Stimulated activated naive CD8-positive, alpha-beta T cell treated with anti-CD3 and anti-CD28 coated beads, Interleukin-15, Interleukin-2, amounts not matched to agents 100 ng/mL and 50 ng/mL, for 24 hours (primary cell): ENCODE results near the gene CABLES2.
A peak's percentile ranks its signal among the peaks of the same experiment; 100 is the strongest.

Source experiments
- H3K27ac Mint-ChIP-seq: one replicate; pipeline ENCODE4 v1.8.0; 2021; ENCODE audit warnings: mild to moderate bottlenecking, mixed read lengths
- H3K27me3 Mint-ChIP-seq: one replicate; pipeline ENCODE4 v1.8.0; 2021; ENCODE audit warnings: mixed read lengths
- H3K36me3 Mint-ChIP-seq: one replicate; pipeline ENCODE4 v1.8.0; 2021; ENCODE audit warnings: low read depth, mixed read lengths
- H3K4me1 Mint-ChIP-seq: one replicate; pipeline ENCODE4 v1.8.0; 2021; ENCODE audit warnings: low read depth, mixed read lengths
- H3K4me3 Mint-ChIP-seq: one replicate; pipeline ENCODE4 v1.8.0; 2021; ENCODE audit warnings: mild to moderate bottlenecking, mixed read lengths
- H3K9me3 Mint-ChIP-seq: one replicate; pipeline ENCODE4 v1.8.0; 2021; ENCODE audit warnings: mixed read lengths

Gene CABLES2

DNA sequence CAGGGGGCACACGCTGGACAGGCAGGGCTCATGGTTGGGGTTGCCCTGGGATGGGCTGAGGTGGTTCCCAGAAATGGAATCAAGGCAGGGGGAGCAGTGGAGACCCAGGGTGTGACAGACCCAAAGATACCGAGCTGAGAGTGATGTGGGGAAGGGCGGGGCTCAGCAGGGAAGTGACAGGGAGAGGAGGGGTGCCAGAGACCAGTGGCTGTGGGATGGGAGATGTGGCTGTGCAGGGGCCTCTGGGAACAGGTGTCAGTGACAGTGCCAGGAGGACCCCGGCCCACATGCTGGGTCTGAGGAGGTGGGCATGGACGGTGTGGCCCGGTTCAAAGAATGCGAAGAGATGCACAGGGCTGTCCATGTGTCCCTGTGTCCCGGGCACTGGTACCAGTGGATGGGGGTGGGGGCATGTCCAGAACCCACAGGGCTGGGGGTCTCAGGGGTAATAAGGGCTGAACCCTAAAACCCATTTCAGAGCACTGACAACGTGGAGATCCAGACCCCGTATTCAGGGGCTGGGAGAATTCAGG lies 1.0 kb downstream of the CABLES2 start:
- peaks cover 22% of the 10 kb centered on the region for H3K4me1 Mint-ChIP-seq
- no peaks in the 10 kb centered on the region for H3K9me3 Mint-ChIP-seq
- H3K27ac Mint-ChIP-seq: no peak overlapping the region
- no peaks in the 10 kb centered on the region for H3K36me3 Mint-ChIP-seq
- H3K4me3 Mint-ChIP-seq: peak overlapping the region; percentile 75
- peaks cover 4% of the 10 kb centered on the region for H3K27me3 Mint-ChIP-seq

DNA sequence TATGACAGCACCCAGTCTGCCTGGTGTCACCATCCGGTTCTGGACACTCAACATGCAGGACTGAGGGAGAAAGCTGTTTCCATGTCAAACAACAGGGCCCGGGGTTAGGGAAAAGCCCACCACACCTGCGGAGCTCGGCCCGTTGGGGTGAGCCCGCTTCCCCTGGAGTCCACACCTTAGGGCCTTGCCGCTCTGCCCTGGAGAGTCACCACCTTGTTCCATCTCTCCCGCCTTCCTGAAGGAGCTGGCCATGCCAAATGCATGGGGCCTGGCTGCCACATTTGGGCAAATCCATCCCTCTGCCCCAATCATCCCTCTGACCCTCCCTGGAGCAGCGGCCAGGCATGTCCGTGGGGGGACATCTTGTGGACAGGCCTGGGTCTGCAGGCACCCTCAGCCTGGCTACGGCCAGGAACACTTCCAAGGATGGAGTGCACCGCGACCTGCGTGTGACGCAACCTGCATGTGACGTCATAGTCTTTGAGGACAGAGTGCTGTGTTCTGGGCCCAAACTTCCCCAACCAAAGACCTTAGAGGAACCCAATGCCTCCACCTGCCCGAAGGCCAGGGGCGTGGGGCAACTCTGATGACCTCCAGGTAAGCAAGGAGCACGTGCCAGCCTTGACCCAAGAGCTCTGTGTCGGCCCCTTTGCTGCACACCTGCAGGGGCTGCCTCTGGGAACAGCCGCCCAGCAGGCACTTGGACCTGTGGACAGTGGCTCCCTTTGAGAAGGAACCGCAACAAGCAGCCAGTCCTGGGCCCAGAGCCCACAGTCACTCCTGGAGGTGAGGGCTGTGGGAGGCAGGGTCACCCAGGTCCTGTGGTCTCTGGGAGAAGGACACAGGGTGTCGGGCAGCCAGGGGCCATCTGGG lies 1.7 kb downstream of the CABLES2 start:
- H3K4me3 Mint-ChIP-seq: peak overlapping the region; percentile 75
- no peaks in the 10 kb centered on the region for H3K36me3 Mint-ChIP-seq
- H3K4me1 Mint-ChIP-seq: peaks cover 22% of the 10 kb centered on the region
- H3K27me3 Mint-ChIP-seq: peaks cover 4% of the 10 kb centered on the region
- H3K27ac Mint-ChIP-seq: no peak overlapping the region
- H3K9me3 Mint-ChIP-seq: no peaks in the 10 kb centered on the region

DNA sequence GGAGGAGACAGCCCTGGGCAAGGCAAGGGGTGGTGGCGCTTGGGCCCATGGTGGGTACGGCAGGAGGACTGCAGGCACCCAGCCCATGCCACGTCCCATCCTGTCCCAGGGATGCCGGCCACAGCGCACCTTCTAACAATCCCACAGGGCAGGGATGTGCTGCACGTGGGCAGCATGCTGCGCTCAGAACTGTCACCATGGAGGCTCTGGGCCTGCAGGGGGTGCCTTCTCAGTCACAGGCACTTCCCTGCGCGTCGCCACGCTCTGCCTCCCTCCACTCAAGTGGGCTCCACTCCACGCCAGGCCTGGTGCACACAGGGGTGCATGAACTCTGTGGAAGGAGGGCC lies 2.4 kb downstream of the CABLES2 start:
- Mint-ChIP-seq H3K27me3 (peaks cover 4% of the 10 kb centered on the region), H3K36me3 (no peaks in the 10 kb centered on the region), H3K4me1 (peaks cover 18% of the 10 kb centered on the region), H3K9me3 (no peaks in the 10 kb centered on the region), H3K27ac (no peak overlapping the region), H3K4me3 (no peak overlapping the region)

DNA sequence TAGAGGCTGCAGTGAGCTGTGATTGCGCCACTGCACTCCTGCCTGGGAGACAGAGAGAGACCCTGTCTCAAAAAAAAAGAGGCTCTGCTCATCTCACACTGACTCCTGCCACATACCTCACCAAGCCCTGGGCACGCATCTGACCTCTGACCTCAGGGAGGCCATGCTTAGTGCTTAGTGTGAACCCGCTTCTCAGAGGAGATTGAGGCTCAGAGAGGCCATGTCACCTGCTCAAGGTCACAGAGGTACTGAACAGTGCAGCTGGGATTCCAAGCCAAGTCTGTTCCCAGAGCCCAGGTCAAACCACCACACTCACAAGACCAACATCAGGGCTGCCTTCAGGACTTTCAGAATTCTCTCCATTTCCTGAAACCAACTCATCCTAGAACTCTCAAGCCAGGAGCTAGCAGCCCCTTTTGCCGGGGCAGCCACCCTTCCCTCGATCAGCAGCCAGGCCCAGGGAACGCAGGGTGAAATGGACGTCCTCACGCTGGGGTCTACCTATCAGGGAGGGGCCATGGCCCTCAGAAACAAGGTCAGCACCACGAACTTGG lies 2.9 kb downstream of the CABLES2 start:
- Mint-ChIP-seq H3K4me3 (no peak overlapping the region), H3K4me1 (peaks cover 18% of the 10 kb centered on the region), H3K27me3 (peaks cover under 1% of the 10 kb centered on the region), H3K9me3 (no peaks in the 10 kb centered on the region), H3K36me3 (no peaks in the 10 kb centered on the region), H3K27ac (no peak overlapping the region)

DNA sequence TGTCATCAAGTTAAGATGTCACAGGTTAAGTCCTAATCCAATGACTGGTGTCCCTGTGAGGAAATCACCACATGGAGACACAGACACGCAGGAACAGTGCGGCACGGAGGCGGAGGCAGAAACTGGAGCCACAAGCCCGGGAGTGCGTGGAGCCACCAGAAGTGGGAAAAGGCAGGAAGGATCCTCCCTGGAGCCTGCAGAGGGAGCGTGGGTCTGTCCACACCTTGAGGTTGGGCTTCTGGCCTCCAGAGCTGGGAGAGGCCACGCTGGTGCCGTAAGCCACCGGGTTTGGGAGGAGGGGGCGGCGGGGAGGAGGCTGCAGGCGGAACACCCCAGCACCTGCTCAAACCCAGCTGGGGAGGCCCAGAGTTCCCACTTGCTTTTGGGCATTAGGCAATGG lies 3.8 kb downstream of the CABLES2 start:
- Mint-ChIP-seq H3K4me1 (peaks cover 18% of the 10 kb centered on the region), H3K27ac (no peak overlapping the region), H3K27me3 (no peaks in the 10 kb centered on the region), H3K9me3 (no peaks in the 10 kb centered on the region), H3K36me3 (no peaks in the 10 kb centered on the region), H3K4me3 (no peak overlapping the region)

DNA sequence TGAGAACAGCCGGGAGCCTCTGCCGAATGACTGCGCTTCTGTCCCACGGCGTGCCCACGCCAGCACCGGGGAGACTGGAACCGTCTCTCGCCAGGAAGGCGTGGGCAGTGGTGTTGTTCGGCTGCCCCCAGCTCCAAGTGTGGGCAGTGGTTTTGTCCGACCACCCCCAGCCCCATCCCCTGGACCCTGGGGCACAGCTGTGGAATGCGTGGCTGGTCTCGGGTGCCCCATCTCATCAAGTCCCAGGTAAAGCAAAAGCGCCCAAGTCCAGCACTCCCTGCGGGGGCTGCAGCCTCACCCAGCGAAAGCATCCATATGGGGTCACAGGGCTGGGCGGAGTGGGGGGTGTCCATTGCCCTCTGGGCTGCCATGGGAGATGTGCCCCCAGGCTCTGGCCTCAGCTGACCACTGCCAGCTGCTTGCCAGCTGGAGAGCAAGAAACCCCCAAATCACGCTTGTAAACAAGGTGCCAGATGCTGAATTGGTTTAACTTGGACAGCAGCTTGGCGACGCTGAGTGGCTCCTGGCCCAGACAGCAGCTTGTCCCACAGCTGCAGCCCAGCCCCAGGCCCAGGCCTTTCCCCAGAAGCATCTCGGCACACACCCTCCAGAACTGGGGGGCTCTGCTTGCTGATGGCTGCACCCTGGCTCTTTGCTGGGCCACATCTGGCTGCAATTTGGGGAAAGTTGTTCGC lies 4.5 kb downstream of the CABLES2 start:
- no peaks in the 10 kb centered on the region for H3K27me3 Mint-ChIP-seq
- H3K4me3 Mint-ChIP-seq: no peak overlapping the region
- H3K9me3 Mint-ChIP-seq: no peaks in the 10 kb centered on the region
- no peak overlapping the region for H3K27ac Mint-ChIP-seq
- H3K36me3 Mint-ChIP-seq: peaks cover 3% of the 10 kb centered on the region
- H3K4me1 Mint-ChIP-seq: peaks cover 14% of the 10 kb centered on the region

DNA sequence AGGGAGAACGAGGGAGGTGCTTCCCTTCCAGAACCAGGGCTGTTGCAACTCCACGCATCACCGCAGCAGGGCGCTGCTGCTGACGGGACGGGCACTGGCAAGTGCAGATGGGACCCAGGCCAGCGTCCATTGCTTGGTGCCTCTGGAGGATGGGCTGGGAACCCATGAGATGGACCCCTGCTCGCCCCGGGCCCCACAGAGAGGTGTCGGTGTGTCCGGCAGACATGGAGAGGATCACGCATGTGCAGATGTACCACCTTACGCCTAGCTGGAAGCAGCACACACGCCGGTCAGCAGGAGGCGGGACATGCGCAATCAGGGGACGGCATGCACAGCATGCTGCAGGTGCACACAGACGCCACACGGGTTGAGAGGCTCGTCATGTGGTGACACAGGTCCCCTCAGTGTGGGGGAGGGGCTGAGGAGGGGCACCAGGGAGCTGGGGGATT lies 5.7 kb downstream of the CABLES2 start:
- Mint-ChIP-seq H3K4me3 (no peak overlapping the region), H3K27me3 (no peaks in the 10 kb centered on the region)

DNA sequence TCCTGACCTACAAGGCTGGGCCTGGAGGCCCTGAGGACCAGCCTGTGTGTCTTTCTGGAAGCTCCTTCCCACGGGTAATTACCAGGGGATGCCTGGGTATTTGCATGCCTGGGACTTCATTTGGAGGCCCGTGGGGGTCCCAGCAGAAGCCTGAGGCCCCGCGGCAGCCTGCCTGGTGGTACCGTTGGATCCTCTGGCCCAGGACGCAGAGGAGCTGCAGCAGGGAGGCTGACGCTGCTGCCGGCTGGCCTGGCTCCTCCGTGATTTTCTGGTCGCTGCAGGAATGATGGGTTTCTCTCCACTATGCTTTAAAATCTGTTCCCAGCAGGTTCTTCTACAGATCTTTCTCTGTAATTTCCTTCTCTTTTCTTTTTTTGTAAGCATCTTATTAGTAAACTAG lies 6.5 kb downstream of the CABLES2 start:
- no peaks in the 10 kb centered on the region for H3K9me3 Mint-ChIP-seq
- H3K4me3 Mint-ChIP-seq: no peak overlapping the region
- H3K27me3 Mint-ChIP-seq: no peaks in the 10 kb centered on the region
- peaks cover 7% of the 10 kb centered on the region for H3K4me1 Mint-ChIP-seq
- peaks cover 5% of the 10 kb centered on the region for H3K36me3 Mint-ChIP-seq
- H3K27ac Mint-ChIP-seq: no peak overlapping the region

More for the DNA sequence above, 5.7 kb downstream of the CABLES2 start:
- Mint-ChIP-seq H3K4me1 (peaks cover 13% of the 10 kb centered on the region), H3K36me3 (peaks cover 5% of the 10 kb centered on the region), H3K9me3 (no peaks in the 10 kb centered on the region), H3K27ac (no peak overlapping the region)

DNA sequence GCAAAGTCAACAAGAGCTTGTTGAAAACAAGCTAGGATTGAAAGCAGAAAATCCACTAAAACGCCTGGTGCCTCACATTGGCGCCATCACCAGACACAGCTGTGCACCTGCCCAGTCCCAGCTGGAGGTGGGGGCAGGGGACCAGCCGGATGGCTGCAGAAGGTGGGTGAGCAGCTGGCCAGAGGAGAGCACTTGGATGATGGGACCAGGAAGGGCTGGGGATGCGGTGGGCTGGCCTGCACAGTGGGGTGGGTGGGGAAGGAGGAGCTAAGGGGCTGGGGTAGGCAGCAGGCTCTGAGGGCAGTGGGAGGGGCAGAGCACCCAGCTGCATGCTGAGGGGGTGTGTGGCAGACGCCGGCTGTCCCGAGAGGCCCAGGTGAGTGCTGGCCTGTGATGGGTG lies 7.1 kb downstream of the CABLES2 start:
- Mint-ChIP-seq H3K4me3 (no peak overlapping the region), H3K4me1 (peaks cover 1% of the 10 kb centered on the region)

DNA sequence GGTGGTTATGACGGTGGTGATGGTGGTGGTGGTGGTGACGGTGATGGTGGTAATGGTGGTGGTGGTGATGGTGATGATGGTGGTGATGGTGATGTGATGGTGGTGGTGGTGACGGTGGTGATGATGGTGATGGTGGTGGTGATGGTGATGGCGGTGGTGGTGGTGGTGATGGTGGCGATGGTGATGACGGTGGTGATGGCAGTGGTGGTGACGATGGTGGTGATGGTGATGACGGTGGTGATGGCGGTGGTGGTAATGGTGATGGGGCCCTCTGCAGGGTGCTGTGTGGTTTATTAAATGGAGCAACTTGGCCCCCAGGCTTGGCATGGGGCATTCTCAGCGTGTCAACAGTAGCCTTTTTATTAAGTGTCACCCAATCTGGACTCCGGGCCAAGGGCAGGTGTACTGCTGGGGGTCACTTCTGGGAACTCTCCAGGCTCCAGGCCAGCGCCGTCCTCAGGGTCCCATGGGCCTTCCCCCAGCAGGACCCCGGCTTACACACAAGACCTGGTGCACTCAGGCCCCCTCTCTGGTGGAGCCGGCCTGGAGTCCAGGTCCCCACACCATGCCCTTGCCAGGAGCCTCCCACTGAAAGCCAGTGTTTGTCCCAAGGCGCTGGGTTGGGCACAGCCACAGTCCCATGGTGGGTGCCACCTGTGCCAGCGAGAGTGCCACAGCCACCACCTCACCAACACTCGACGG lies 8.8 kb downstream of the CABLES2 start:
- Mint-ChIP-seq H3K27me3 (no peaks in the 10 kb centered on the region), H3K4me1 (no peaks in the 10 kb centered on the region), H3K27ac (no peak overlapping the region), H3K9me3 (no peaks in the 10 kb centered on the region), H3K4me3 (no peak overlapping the region), H3K36me3 (peaks cover 5% of the 10 kb centered on the region)

More for the DNA sequence above, 7.1 kb downstream of the CABLES2 start:
- Mint-ChIP-seq H3K36me3 (peaks cover 5% of the 10 kb centered on the region), H3K9me3 (no peaks in the 10 kb centered on the region), H3K27ac (no peak overlapping the region), H3K27me3 (no peaks in the 10 kb centered on the region)

DNA sequence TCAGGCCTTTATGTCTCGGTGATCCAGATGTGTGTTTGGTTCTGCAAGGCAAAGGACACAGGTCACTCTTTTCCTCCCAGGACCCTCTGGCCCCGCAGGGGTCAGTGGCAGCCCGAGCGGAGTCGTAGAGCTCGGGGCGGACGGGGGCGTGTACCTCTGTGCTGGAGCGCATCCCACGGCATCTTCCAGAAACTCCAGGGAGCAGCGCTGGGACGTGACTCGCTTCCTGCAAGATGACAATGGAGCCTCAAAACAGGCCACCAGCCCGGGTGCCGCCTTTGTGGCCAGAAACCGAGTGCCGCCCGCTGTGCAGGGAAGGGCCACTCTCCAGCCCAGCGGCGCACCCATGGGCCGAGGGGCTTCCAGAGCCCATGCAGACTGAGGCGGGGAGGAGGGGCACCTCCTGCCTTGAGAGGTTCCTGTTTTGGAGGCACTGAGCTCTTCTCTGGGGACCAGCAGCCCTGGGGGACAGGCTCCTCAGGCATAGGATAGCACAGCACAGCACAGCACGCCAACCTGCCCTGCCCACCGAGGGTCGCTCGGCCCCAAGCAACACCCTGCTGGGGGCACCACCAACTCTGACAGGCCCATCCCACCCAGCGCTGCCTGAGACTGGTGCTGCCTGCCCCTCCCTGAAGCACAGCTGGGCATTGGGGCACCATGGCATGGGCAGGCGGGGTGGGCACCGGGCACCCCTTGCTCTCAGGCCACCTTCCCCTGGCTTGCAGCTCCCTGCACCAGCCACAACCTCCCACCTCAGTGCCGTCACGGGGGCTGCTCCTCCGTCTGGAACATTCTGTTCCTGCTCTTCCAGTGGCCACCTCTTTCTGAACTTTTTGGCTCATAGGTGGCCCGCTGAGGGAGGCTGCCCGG lies 10.5 kb downstream of the CABLES2 start:
- H3K4me1 Mint-ChIP-seq: no peaks in the 10 kb centered on the region
- no peak overlapping the region for H3K4me3 Mint-ChIP-seq

DNA sequence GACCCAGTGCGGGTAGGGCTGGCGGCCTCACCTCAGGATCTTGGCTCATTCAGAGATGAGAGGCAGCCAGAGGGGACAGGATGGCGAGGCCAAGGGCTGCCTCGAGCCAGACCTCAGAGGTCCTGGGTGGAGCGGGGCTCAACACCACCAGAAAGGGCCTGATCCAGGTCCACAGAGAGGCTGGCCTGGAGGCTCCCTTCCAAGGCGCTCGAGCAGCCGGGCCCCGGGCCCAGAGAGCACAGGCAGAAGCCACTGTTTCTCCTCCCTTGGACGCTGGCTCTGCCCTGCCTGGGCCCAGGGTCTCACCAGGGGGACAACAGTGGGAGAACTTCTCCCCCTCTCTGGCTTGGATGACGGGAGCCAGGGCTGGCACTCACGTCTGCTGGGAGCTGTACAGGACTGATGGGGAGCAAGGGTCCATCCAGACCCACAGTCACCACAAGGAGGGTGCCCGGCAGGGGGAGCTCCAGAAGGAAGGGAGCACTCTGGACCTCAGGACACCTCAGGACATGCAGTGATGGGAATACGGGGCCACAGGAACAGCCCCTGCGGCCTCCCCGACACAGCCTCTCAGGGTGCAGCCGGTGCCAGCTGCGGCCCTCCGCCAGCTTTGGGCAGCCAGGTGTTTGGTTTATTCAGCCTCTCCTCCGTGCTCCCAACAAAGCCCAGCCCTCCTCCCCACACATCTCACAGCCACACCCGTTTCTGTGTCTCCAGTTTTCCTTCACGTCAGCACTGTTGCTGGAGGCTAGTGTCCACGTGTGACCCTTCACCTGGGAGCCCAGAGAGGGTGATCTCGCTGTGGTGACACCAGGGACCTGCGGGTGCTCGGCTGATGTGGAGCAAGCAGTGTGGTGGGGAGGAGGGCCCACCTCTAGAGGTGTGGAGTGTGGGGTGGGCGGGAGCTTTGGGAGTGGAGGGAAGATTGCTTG lies 11.5 kb downstream of the CABLES2 start:
- Mint-ChIP-seq H3K27me3 (no peaks in the 10 kb centered on the region), H3K4me1 (peaks cover under 1% of the 10 kb centered on the region), H3K9me3 (no peaks in the 10 kb centered on the region), H3K27ac (no peak overlapping the region), H3K4me3 (no peak overlapping the region), H3K36me3 (peaks cover 6% of the 10 kb centered on the region)

More for the DNA sequence above, 10.5 kb downstream of the CABLES2 start:
- Mint-ChIP-seq H3K27me3 (no peaks in the 10 kb centered on the region), H3K36me3 (peaks cover 5% of the 10 kb centered on the region), H3K9me3 (no peaks in the 10 kb centered on the region), H3K27ac (no peak overlapping the region)
